Measurements from ENCODE around the gene TRAF3IP3. TPM values are rescaled to one million over a fixed set of nuclear protein-coding genes. Genes with fewer than 3 reads are reported as not detected.

Gene TRAF3IP3, protein sequence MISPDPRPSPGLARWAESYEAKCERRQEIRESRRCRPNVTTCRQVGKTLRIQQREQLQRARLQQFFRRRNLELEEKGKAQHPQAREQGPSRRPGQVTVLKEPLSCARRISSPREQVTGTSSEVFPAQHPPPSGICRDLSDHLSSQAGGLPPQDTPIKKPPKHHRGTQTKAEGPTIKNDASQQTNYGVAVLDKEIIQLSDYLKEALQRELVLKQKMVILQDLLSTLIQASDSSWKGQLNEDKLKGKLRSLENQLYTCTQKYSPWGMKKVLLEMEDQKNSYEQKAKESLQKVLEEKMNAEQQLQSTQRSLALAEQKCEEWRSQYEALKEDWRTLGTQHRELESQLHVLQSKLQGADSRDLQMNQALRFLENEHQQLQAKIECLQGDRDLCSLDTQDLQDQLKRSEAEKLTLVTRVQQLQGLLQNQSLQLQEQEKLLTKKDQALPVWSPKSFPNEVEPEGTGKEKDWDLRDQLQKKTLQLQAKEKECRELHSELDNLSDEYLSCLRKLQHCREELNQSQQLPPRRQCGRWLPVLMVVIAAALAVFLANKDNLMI
- 1 to 10 TPM in 2 of 3 donors, under 1 TPM in 1; 0.22 to 6.3 (median 1.8) TPM for polyA plus RNA-seq

- WGBS, 3 donors = 48 to 70% (median 60%) methylated on average over 10 of the region's 10 CpGs
- peak within 1 kb of the TSS; percentile 31 for H3K27ac ChIP-seq (ENCODE audit: low read depth, low read length)
Observed at GRCh38 chr1:209755926-209756614, at the start of gene TRAF3IP3. Gene TRAF3IP3 (plus strand): TSS chr1:209756053. CDS start chr1:209760040, 3,987 bp downstream.

- no peak overlapping the region for H3K27ac ChIP-seq (ENCODE audit: low read depth, low read length)
- WGBS, 3 donors = 85 to 97% (median 96%) methylated on average over 3 of the region's 3 CpGs
Observed at GRCh38 chr1:209706622-209707021, 49.2 kb upstream of the TRAF3IP3 start.

- WGBS, 3 donors = 96 to 97% (median 96%) methylated on average over 1 of the region's 1 CpG
- H3K27ac ChIP-seq (ENCODE audit: low read depth, low read length) = no peak overlapping the region
Observed at GRCh38 chr1:209707308-209707707, 48.5 kb upstream of the TRAF3IP3 start.

- no peak overlapping the region for H3K27ac ChIP-seq (ENCODE audit: low read depth, low read length)
- 60 to 71% (median 68%) methylated on average over 4 of the region's 4 CpGs for WGBS, 3 donors
Observed at GRCh38 chr1:209708297-209708696, 47.6 kb upstream of the TRAF3IP3 start.

- 73 to 87% (median 78%) methylated on average over 2 of the region's 2 CpGs for WGBS, 3 donors
- H3K27ac ChIP-seq (ENCODE audit: low read depth, low read length) = no peak overlapping the region
Observed at GRCh38 chr1:209710093-209710492, 45.8 kb upstream of the TRAF3IP3 start.

GRCh38 chr1:209710847-209711246 lies 45.0 kb upstream of the TRAF3IP3 start:
- 86 to 96% (median 91%) methylated on average over 3 of the region's 3 CpGs for WGBS, 3 donors
- H3K27ac ChIP-seq (ENCODE audit: low read depth, low read length) = no peak overlapping the region

DNA sequence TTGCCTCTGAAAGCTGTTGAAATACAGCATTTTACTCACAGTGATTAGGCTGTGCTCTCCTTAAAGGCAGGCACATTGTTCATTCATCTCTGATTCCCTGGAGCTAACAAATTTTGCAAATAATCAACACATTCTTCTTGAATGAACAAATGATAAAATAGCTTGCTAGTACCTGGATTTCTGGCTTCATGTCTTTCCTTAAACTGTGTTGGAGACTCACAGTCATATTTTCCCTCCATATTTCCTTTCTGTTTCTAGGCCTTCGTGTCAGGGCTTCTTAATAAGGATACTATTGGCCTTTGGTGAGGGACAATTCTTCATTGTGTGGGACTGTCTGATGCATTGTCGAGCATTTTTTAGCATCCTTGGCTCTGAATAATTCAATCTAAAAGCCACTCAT lies 41.5 kb upstream of the TRAF3IP3 start:
- WGBS, 3 donors = 84 to 89% (median 88%) methylated on average over 2 of the region's 2 CpGs
- H3K27ac ChIP-seq (ENCODE audit: low read depth, low read length) = no peak overlapping the region

DNA sequence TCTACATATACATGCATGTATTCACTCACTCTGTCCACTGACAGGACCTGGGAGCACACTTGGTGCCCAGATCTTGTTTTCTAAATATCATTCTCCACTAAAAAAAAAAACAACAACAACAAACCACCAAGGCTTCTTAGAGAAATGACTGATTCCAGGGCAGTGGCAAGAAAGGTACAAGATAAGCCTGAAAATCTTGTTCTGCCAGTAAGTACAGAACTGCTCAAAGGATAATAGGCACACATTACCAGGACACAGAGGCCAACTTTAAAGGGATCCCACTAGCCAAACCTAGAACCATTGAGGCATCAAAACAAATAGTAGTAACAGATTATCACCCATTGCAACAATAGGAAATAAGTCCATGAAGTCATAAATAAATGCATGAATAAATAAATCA lies 40.5 kb upstream of the TRAF3IP3 start:
- no peak overlapping the region for H3K27ac ChIP-seq (ENCODE audit: low read depth, low read length)

GRCh38 chr1:209717818-209718217 lies 38.0 kb upstream of the TRAF3IP3 start:
- no peak overlapping the region for H3K27ac ChIP-seq (ENCODE audit: low read depth, low read length)
- WGBS, 3 donors = 68 to 90% (median 86%) methylated on average over 2 of the region's 2 CpGs

GRCh38 chr1:209720326-209720725 lies 35.5 kb upstream of the TRAF3IP3 start:
- WGBS, 3 donors = 65 to 91% (median 90%) methylated on average over 4 of the region's 4 CpGs

DNA sequence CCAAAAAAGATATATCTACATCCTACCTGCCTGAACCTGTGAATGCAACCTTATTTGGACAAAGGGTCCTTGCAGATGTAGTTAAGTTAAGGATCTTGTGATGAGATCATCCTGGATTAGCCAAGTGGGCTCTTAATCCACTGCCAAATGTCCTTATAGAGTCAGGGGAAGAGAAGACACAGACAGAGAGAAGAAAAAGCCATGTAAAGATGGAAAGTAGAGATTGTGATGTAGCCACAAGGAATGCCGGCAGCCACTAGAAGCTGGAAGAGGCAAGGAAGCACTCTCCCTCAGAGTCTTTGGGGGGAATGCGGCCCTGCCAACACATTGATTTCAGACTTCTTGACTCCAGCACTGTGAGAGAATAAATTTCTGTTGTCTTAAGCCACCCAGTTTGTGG lies 35.0 kb upstream of the TRAF3IP3 start:
- WGBS, 3 donors = 77 to 95% (median 78%) methylated on average over 2 of the region's 2 CpGs
- H3K27ac ChIP-seq (ENCODE audit: low read depth, low read length) = no peak overlapping the region

More at GRCh38 chr1:209720326-209720725, 35.5 kb upstream of the TRAF3IP3 start:
- no peak overlapping the region for H3K27ac ChIP-seq (ENCODE audit: low read depth, low read length)

- no peak overlapping the region for H3K27ac ChIP-seq (ENCODE audit: low read depth, low read length)
- 87 to 97% (median 92%) methylated on average over 1 of the region's 1 CpG for WGBS, 3 donors
Observed at GRCh38 chr1:209721323-209721722, 34.5 kb upstream of the TRAF3IP3 start.

- no peak overlapping the region for H3K27ac ChIP-seq (ENCODE audit: low read depth, low read length)
- WGBS, 3 donors = 94 to 97% (median 96%) methylated on average over 3 of the region's 3 CpGs
Observed at GRCh38 chr1:209723265-209723664, 32.6 kb upstream of the TRAF3IP3 start.

DNA sequence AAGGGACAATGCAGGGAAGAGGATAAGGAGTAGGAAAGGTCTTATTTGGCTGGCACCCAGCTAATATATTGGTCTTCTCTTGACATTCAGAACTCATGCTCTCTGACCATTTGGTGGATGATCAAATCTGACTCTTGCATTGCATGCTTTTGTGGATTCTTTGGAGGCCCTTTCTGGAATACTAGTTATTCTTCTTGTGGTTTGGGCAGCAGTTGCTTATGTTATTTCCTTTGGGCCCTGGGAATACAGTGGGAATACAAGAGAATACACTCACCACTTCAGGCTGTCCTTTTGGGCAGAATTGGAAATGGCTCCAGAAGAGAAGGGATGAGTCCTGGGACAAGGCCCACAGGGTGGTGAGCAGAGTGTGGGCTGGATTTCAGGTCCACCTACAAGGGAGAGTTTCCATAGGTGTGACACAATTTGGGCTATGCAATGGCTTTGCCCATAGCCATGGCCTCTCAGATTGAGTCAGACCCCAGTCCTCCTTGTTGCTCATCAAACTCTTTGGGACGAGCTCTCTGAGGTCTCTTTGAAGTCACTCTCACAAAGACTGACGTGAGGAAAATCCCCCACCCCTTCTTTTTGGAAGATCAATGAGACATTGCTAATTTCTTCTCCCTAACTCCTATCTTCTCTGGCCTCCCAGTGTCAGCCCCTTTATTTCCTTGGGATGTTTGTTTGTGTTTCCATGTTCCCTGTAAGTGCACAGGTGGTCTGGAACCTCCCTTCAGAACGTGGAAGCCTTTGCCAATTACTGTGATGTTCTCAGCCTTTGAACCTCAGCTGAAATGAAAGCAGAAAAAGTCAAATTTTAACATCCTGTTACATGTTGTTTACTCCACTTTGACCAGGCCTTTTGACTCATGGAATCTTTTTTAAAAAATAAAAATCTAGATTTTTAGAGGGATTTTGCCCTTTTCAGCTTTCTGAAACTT lies 31.8 kb upstream of the TRAF3IP3 start:
- no peak overlapping the region for H3K27ac ChIP-seq (ENCODE audit: low read depth, low read length)
- WGBS, 3 donors = 71 to 76% (median 72%) methylated on average over 3 of the region's 3 CpGs

DNA sequence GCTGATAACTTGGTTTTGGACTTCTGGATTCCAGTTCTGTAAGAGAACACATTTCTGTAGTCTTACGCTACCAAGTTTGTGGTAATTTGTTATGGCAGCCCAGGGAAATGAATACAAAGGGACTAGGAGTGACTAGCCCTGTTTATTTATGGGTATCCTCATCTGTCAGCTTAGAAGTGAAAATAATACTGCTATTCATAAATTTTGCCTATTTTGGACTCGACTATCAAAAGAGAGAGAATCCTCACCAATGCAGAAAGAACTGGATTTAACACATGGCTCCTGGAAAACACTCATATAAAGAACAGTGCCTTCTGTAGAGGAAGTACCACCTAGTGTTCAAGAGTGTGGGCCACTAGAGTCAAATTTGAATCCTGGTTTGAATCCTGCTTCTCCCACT lies 28.6 kb upstream of the TRAF3IP3 start:
- 79 to 92% (median 91%) methylated on average over 2 of the region's 2 CpGs for WGBS, 3 donors
- no peak overlapping the region for H3K27ac ChIP-seq (ENCODE audit: low read depth, low read length)

GRCh38 chr1:209727785-209728184 lies 28.1 kb upstream of the TRAF3IP3 start:
- no peak overlapping the region for H3K27ac ChIP-seq (ENCODE audit: low read depth, low read length)
- WGBS, 3 donors = 77 to 90% (median 87%) methylated on average over 3 of the region's 3 CpGs

DNA sequence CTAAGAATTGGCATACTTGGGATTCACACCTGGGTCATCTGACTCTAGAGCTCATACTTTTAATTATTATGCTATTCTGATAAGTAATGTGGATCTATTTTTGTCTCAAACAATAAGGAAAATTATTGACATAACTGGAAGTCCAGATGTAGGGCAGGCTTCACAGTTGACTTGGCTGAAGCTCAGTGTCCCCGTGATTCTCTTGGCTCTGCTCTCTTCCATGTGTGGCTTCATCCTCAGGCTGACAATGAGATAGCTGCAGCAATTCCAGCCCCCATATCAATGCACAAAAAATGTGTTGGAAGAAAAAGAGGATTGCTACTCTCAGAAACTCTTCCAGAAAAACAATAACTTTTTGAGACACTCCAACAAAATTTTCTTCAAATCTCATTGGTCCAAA lies 27.4 kb upstream of the TRAF3IP3 start:
- WGBS, 3 donors = 50 to 63% (median 53%) methylated on average over 1 of the region's 1 CpG

GRCh38 chr1:209729436-209729835 lies 26.4 kb upstream of the TRAF3IP3 start:
- H3K27ac ChIP-seq (ENCODE audit: low read depth, low read length) = no peak overlapping the region
- WGBS, 3 donors = 50 to 79% (median 77%) methylated on average over 1 of the region's 1 CpG

More for the DNA sequence above, 27.4 kb upstream of the TRAF3IP3 start:
- no peak overlapping the region for H3K27ac ChIP-seq (ENCODE audit: low read depth, low read length)
